Endothelial cell of umbilical vein (primary cell): ENCODE measurements around the gene CTDSP1. TPM values are rescaled to one million over a fixed set of nuclear protein-coding genes. Genes with fewer than 3 reads are reported as not detected.

Source experiments
- BruUV-seq: library from RNA; stranded (reverse); fragments of 400-500 nt; replicated peaks from 2 replicates; lab custom pipeline; 2021; lab: Mats Ljungman, UMichigan
- CTCF ChIA-PET: fragments of 300-600, 350-600 bp; sonication (Branson Sonifier 250); formaldehyde crosslinking; loops from one replicate; lab custom pipeline; 2021; ENCODE audit warnings: antibody characterized with exemption, inconsistent platforms; lab: Charles Lee
- POLR2A ChIA-PET: fragments of 300-600, 350-600 bp; sonication (Branson Sonifier 250); formaldehyde crosslinking; loops from one replicate; lab custom pipeline; 2021; ENCODE audit warnings: antibody characterized with exemption, inconsistent platforms; lab: Charles Lee
- DNase-seq: peaks from one replicate; pipeline ENCODE4 v3.0.0-alpha.2; 2011; ENCODE audit warnings: low read depth, low spot score
- FAIRE-seq: peaks from 2 replicates; lab custom pipeline; 2011; peaks lifted over from hg19 to GRCh38; lab: Jason Lieb, UNC
- H2AFZ ChIP-seq: 2 replicates; pipeline ENCODE4 v1.6.0; 2012; ENCODE audit warnings: low read depth, low read length, control low read depth, inconsistent platforms
- H3K27ac ChIP-seq: 2 replicates; pipeline ENCODE4 v1.5.1; 2011; ENCODE audit warnings: low read depth, mild to moderate bottlenecking, control low read depth, low read length, moderate library complexity; ENCODE audit not compliant: insufficient read depth
- H3K27me3 ChIP-seq, 2 experiments: 2 replicates each; pipeline versions ENCODE4 v1.6.0 to v1.6.1; 2011; ENCODE audit warnings: low read length in 2 of 2, mixed read lengths in 1 of 2; ENCODE audit not compliant: control insufficient read depth in 2 of 2, insufficient read depth in 2 of 2
- H3K36me3 ChIP-seq, 2 experiments: 2 replicates in 1 of 2; 3 replicates in 1 of 2; pipeline ENCODE4 v1.5.1; 2011; ENCODE audit warnings: low read length in 2 of 2, mild to moderate bottlenecking in 1 of 2, moderate library complexity in 1 of 2; ENCODE audit not compliant: control insufficient read depth in 2 of 2, insufficient read depth in 2 of 2; ENCODE audit errors: extremely low read depth in 1 of 2
- H3K4me1 ChIP-seq: 3 replicates; pipeline ENCODE4 v1.5.1; 2011; ENCODE audit warnings: mild to moderate bottlenecking, low read length; ENCODE audit not compliant: control insufficient read depth, insufficient read depth; ENCODE audit errors: extremely low read depth
- H3K4me2 ChIP-seq: 2 replicates; pipeline ENCODE4 v1.6.1; 2011; ENCODE audit warnings: low read length, control low read depth, mixed read lengths; ENCODE audit not compliant: insufficient read depth
- H3K4me3 ChIP-seq, 3 experiments: fragments of 200-600 bp in 1 of 3; sonication (generic), shearing (Covaris generic) in 1 of 3; replicated peaks in 1 of 3; 2 replicates each; pipeline ENCODE4 v1.5.1; 2011 to 2016; ENCODE audit warnings: control low read depth in 3 of 3, low read length in 3 of 3, mild to moderate bottlenecking in 2 of 3, inconsistent platforms in 1 of 3, low read depth in 1 of 3, moderate library complexity in 1 of 3; ENCODE audit not compliant: insufficient read depth in 1 of 3
- H3K79me2 ChIP-seq: 2 replicates; pipeline ENCODE4 v1.6.0; 2012; ENCODE audit warnings: low read length, inconsistent platforms; ENCODE audit not compliant: control insufficient read depth, insufficient read depth
- H3K9ac ChIP-seq: replicated peaks from 2 replicates; pipeline ENCODE3; 2011; ENCODE audit warnings: low read length, control low read depth; ENCODE audit not compliant: insufficient read depth; ENCODE audit errors: extremely low read depth
- H3K9me1 ChIP-seq: replicated peaks from 3 replicates; pipeline ENCODE4 v1.6.0; 2011; ENCODE audit warnings: mild to moderate bottlenecking, low read length; ENCODE audit not compliant: control insufficient read depth, insufficient read depth; ENCODE audit errors: extremely low read depth
- H3K9me3 ChIP-seq: replicated peaks from 2 replicates; pipeline ENCODE4 v1.5.1; 2012; ENCODE audit warnings: low read length, inconsistent platforms; ENCODE audit not compliant: control insufficient read depth, insufficient read depth
- H4K20me1 ChIP-seq: replicated peaks from 2 replicates; pipeline ENCODE3; 2011; ENCODE audit warnings: mild to moderate bottlenecking, low read length; ENCODE audit not compliant: control insufficient read depth, insufficient read depth; ENCODE audit errors: extremely low read depth
- CTCF ChIP-seq, 2 donors: IDR thresholded peaks; 1 replicate in 1 of 2; 2 replicates in 1 of 2; pipeline ENCODE4 v1.5.1; 2011; ENCODE audit warnings: low read length in 2 of 2, mild to moderate bottlenecking in 2 of 2, moderate library complexity in 2 of 2, control low read depth in 1 of 2, inconsistent platforms in 1 of 2, low read depth in 1 of 2; ENCODE audit not compliant: insufficient read depth in 1 of 2; ENCODE audit errors: extremely low read depth in 1 of 2
- EZH2 ChIP-seq: IDR thresholded peaks from 2 replicates; pipeline ENCODE4 v1.6.1; 2012; ENCODE audit warnings: borderline replicate concordance, low read depth, mild to moderate bottlenecking, moderate library complexity, low read length, inconsistent platforms; ENCODE audit not compliant: severe bottlenecking
- FOS ChIP-seq: IDR thresholded peaks from 2 replicates; pipeline ENCODE4 v1.6.1; 2011; ENCODE audit warnings: mild to moderate bottlenecking, low read length, moderate library complexity, borderline replicate concordance; ENCODE audit not compliant: insufficient read depth
- GATA2 ChIP-seq: IDR thresholded peaks from 2 replicates; pipeline ENCODE4 v1.7.0; 2011; ENCODE audit warnings: low read depth, mild to moderate bottlenecking, moderate library complexity, mixed read lengths, low read length; ENCODE audit not compliant: insufficient read length, insufficient read depth
- JUN ChIP-seq: IDR thresholded peaks from 2 replicates; pipeline ENCODE4 v1.6.1; 2011; ENCODE audit warnings: borderline replicate concordance, low read depth; ENCODE audit not compliant: insufficient read length, insufficient read depth
- MAX ChIP-seq: IDR thresholded peaks from 2 replicates; pipeline ENCODE4 v1.6.1; 2011; ENCODE audit not compliant: insufficient read depth, insufficient read length
- MYC ChIP-seq: IDR thresholded peaks from one replicate; pipeline ENCODE4 v1.6.1; 2011; ENCODE audit warnings: mild to moderate bottlenecking, low read depth, low read length
- POLR2A ChIP-seq: IDR thresholded peaks from 2 replicates; pipeline ENCODE4 v1.6.1; 2012; ENCODE audit warnings: low read depth, mild to moderate bottlenecking, control low read depth, low read length
- POLR2AphosphoS5 ChIP-seq: IDR thresholded peaks from 2 replicates; pipeline ENCODE4 v1.6.1; 2012; ENCODE audit warnings: low read depth, mild to moderate bottlenecking, control low read depth, low read length, moderate library complexity; ENCODE audit not compliant: insufficient read depth
- dilution Hi-C: fragments of 300-500 bp; cut with MboI; formaldehyde crosslinking; loops from one replicate; pipeline ENCODE4 v1.15.0; 2019; ENCODE audit warnings: low sequenced_read_pairs; ENCODE audit not compliant: extremely low pct_ligation_motif_present
- intact Hi-C: fragments of 100-400 bp; cut with micrococcal nuclease; formaldehyde crosslinking; loops from one replicate; pipeline ENCODE4 v1.10.0; 2022
- polyA plus RNA-seq, 4 experiments: library from polyadenylated mRNA; depleted of rRNA in 3 of 4; stranded (reverse) in 3 of 4; unstranded in 1 of 4; fragments of >200 nt; gene quantifications; 2 replicates each; pipeline versions ENCODE4 v1.2.1 to v1.2.3, GENCODE V29; 2011 to 2012; ENCODE audit warnings: missing spikeins in 1 of 4
- total RNA-seq: library from RNA; stranded (reverse); gene quantifications from 2 replicates; pipeline ENCODE4 v1.2.3, GENCODE V29; 2021

CTDSP1 gene
- total and polyA plus RNA-seq, 2 donors (not counting 3 experiments of a cell fraction or from before 2014, with no cell fraction given): 86.1 to 112 TPM

GRCh38 chr2:218392459-218392858 lies 7.2 kb upstream of the CTDSP1 start:
- Histone ChIP-seq H3K36me3 (no peaks in the 10 kb centered on the region), H3K27me3 (no peaks in the 10 kb centered on the region), H4K20me1 (no peaks in the 10 kb centered on the region), H3K27ac (no peak overlapping the region), H3K9me1 (no peaks in the 10 kb centered on the region), H2AFZ (no peak overlapping the region), H3K79me2 (no peaks in the 10 kb centered on the region), H3K9me3 (no peaks in the 10 kb centered on the region), H3K9ac (no peak overlapping the region), H3K4me3 (no peak overlapping the region), H3K4me1 (peaks cover 15% of the 10 kb centered on the region), H3K4me2 (no peak overlapping the region)
- ChIA-PET POLR2A (no interaction called here), CTCF (interaction anchor here (1.6 to 5.7 kb wide), 2 partner anchors 91 to 120 kb away, joined by 6 to 99 read pairs; partner anchors contain the start of genes AAMP and PNKD)
- dilution Hi-C loops: no loop called here
- DNase-seq (no peak), FAIRE-seq (no peak)
- no TSS peak for BruUV-seq
- intact Hi-C loops: no loop called here
- TF ChIP-seq MAX (no peak), CTCF (IDR thresholded peaks at IDR 0.05; ENCODE audit: extremely low read depth in 1 of 2, insufficient read depth in 1 of 2, low read depth in 1 of 2, low read length in 2 of 2) (no peak), MYC (no peak), FOS (no peak), JUN (no peak), EZH2 (no peak), GATA2 (no peak), POLR2AphosphoS5 (no peak), POLR2A (no peak)
